ENCODE measurements around the gene VWDE.

The VWDE gene

GRCh38 chr7:12328888-12329770 lies 74.5 kb downstream of the VWDE start:
- H3K4me3 ChIP-seq (ENCODE audit: low read length) = no peak overlapping the region
- no peak for TF ChIP-seq CTCF (conservative IDR thresholded peaks at IDR 0.05; ENCODE audit: low read length)
- no peak for DNase-seq (ENCODE audit: low read depth)

GRCh38 chr7:12327922-12328321 lies 75.7 kb downstream of the VWDE start:
- no peak for TF ChIP-seq CTCF (conservative IDR thresholded peaks at IDR 0.05; ENCODE audit: low read length)

GRCh38 chr7:12325646-12326045 lies 78.0 kb downstream of the VWDE start:
- TF ChIP-seq CTCF (conservative IDR thresholded peaks at IDR 0.05; ENCODE audit: low read length) = no peak
- no peak overlapping the region for H3K4me3 ChIP-seq (ENCODE audit: low read length)
- no peak for DNase-seq (ENCODE audit: low read depth)

More at GRCh38 chr7:12327922-12328321, 75.7 kb downstream of the VWDE start:
- H3K4me3 ChIP-seq (ENCODE audit: low read length) = no peak overlapping the region
- DNase-seq (ENCODE audit: low read depth) = no peak

- no peak for TF ChIP-seq CTCF (conservative IDR thresholded peaks at IDR 0.05; ENCODE audit: low read length)
- H3K4me3 ChIP-seq (ENCODE audit: low read length) = no peak overlapping the region
- DNase-seq (ENCODE audit: low read depth) = no peak
Measured at GRCh38 chr7:12323415-12323814, 80.2 kb downstream of the VWDE start.

GRCh38 chr7:12322903-12323300 lies 80.8 kb downstream of the VWDE start:
- DNase-seq (ENCODE audit: low read depth) = no peak
- no peak overlapping the region for H3K4me3 ChIP-seq (ENCODE audit: low read length)
- no peak for TF ChIP-seq CTCF (conservative IDR thresholded peaks at IDR 0.05; ENCODE audit: low read length)

GRCh38 chr7:12322284-12322902 lies 81.3 kb downstream of the VWDE start:
- no peak overlapping the region for H3K4me3 ChIP-seq (ENCODE audit: low read length)
- peak; percentile 62 for TF ChIP-seq CTCF (conservative IDR thresholded peaks at IDR 0.05; ENCODE audit: low read length)
- DNase-seq (ENCODE audit: low read depth) = peak; percentile 13

All from AG10803 (cell line).